ENCODE measurements around the gene ZFYVE28. TPM values are rescaled to one million over a fixed set of nuclear protein-coding genes. Genes with fewer than 3 reads are reported as not detected.
"Not testable (repeated sequence)": the region's sequence is repeated elsewhere in the genome, so short reads cannot be mapped to it uniquely, and the experiment has no call there.

Gene ZFYVE28
- total RNA-seq, 2 donors from 2014 or later = 13.8 to 25.6 TPM

DNA sequence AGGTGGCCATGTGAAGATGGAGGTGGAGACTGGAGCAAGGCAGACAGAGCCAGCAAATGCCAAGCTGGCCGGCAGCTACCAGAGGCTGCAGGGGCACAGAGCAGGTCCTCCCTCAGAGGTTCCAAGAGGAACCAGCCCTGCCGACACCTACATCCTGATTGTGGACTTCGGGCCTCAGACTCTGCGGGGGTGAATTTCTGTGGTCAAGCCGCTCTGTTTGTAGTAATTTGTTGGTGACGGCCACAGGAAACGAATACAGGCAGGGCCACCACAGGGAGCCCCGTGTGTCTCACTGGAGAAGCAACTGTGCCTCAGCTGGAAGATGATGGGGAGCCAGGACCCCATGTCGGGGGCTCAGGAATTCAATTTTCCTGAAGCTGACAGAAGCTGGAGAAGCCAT, 28.3 kb downstream of the ZFYVE28 start:
- DNase-seq (ENCODE audit: low spot score) (no peak), ATAC-seq (peak; percentile 34 to 63)
- H3K4me1 Mint-ChIP-seq (ENCODE audit: low read depth in 2 of 2) = peaks cover 56 to 58% of the 10 kb centered on the region in 2 donors
- no peaks in the 10 kb centered on the region for H3K9me3 Mint-ChIP-seq
- H3K27me3 Mint-ChIP-seq = no peaks in the 10 kb centered on the region
- H3K4me3 Mint-ChIP-seq = peak overlapping the region; percentile 25
- H3K27ac Mint-ChIP-seq = peak overlapping the region in 1 of 2 donors; percentile 56
- H3K36me3 Mint-ChIP-seq = no peaks in the 10 kb centered on the region

DNA sequence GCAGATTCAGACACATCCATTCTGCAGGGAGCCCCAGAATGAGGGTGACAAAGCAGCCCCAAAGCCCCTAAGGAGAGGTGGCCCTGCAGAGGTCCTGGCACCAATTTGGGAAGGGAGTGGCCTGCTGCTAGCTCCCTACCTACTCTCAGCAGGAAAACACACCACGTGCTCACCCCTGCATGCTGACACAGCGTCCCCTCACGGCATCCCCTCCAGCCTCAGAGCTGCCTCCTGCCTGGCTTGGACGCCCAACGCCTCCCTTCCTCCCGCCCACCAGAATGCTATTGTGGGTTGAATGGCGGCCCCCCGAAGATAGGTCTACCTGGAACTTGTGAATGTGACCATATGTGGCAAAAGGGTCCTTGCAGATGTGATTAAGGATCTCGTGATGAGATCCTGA, 28.8 kb downstream of the ZFYVE28 start:
- DNase-seq (ENCODE audit: low spot score) (no peak), ATAC-seq (no peak)
- peaks cover 53% of the 10 kb centered on the region in 2 donors for H3K4me1 Mint-ChIP-seq (ENCODE audit: low read depth in 2 of 2)
- no peaks in the 10 kb centered on the region for H3K27me3 Mint-ChIP-seq
- no peaks in the 10 kb centered on the region for H3K9me3 Mint-ChIP-seq
- peak overlapping the region in 1 of 2 donors; percentile 56 for H3K27ac Mint-ChIP-seq
- H3K4me3 Mint-ChIP-seq = no peak overlapping the region
- H3K36me3 Mint-ChIP-seq = no peaks in the 10 kb centered on the region

- no peaks in the 10 kb centered on the region for H3K36me3 Mint-ChIP-seq
- H3K4me1 Mint-ChIP-seq (ENCODE audit: low read depth in 2 of 2) = peaks cover 50% of the 10 kb centered on the region in 2 donors
- peak overlapping the region in 1 of 2 donors; percentile 60 for H3K27ac Mint-ChIP-seq
- ATAC-seq = no peak
- no peaks in the 10 kb centered on the region for H3K27me3 Mint-ChIP-seq
- H3K4me3 Mint-ChIP-seq = no peak overlapping the region
- no peaks in the 10 kb centered on the region for H3K9me3 Mint-ChIP-seq
- DNase-seq (ENCODE audit: low spot score) = no peak
Measured at GRCh38 chr4:2388429-2389182, 29.8 kb downstream of the ZFYVE28 start.

- no peak overlapping the region for H3K27ac Mint-ChIP-seq
Measured at GRCh38 chr4:2387829-2388228, 30.6 kb downstream of the ZFYVE28 start.

GRCh38 chr4:2387218-2387617, 31.2 kb downstream of the ZFYVE28 start:
- Mint-ChIP-seq H3K4me1 (ENCODE audit: low read depth in 2 of 2) (peaks cover 42 to 48% of the 10 kb centered on the region in 2 donors), H3K9me3 (no peaks in the 10 kb centered on the region), H3K27ac (no peak overlapping the region), H3K36me3 (no peaks in the 10 kb centered on the region), H3K4me3 (no peak overlapping the region), H3K27me3 (no peaks in the 10 kb centered on the region)
- ATAC-seq (no peak), DNase-seq (ENCODE audit: low spot score) (no peak)

More at GRCh38 chr4:2387829-2388228, 30.6 kb downstream of the ZFYVE28 start:
- Mint-ChIP-seq H3K4me1 (ENCODE audit: low read depth in 2 of 2) (peaks cover 47 to 49% of the 10 kb centered on the region in 2 donors), H3K9me3 (no peaks in the 10 kb centered on the region), H3K27me3 (no peaks in the 10 kb centered on the region), H3K36me3 (no peaks in the 10 kb centered on the region), H3K4me3 (no peak overlapping the region)
- ATAC-seq (no peak), DNase-seq (ENCODE audit: low spot score) (no peak)

GRCh38 chr4:2386717-2387116, 31.7 kb downstream of the ZFYVE28 start:
- ATAC-seq = no peak
- Mint-ChIP-seq H3K36me3 (no peaks in the 10 kb centered on the region), H3K4me1 (ENCODE audit: low read depth in 2 of 2) (peaks cover 39 to 46% of the 10 kb centered on the region in 2 donors), H3K27ac (no peak overlapping the region), H3K9me3 (no peaks in the 10 kb centered on the region), H3K27me3 (no peaks in the 10 kb centered on the region), H3K4me3 (no peak overlapping the region)
- DNase-seq (ENCODE audit: low spot score) = no peak

GRCh38 chr4:2385516-2385915, 32.9 kb downstream of the ZFYVE28 start:
- Mint-ChIP-seq H3K9me3 (no peaks in the 10 kb centered on the region), H3K36me3 (no peaks in the 10 kb centered on the region), H3K4me1 (ENCODE audit: low read depth in 2 of 2) (peaks cover 32 to 40% of the 10 kb centered on the region in 2 donors), H3K4me3 (no peak overlapping the region), H3K27me3 (no peaks in the 10 kb centered on the region), H3K27ac (no peak overlapping the region)
- no peak for DNase-seq (ENCODE audit: low spot score)
- no peak for ATAC-seq

- H3K27ac Mint-ChIP-seq = peak overlapping the region in 1 of 2 donors; percentile 7
- H3K27me3 Mint-ChIP-seq = no peaks in the 10 kb centered on the region
- H3K4me1 Mint-ChIP-seq (ENCODE audit: low read depth in 2 of 2) = peaks cover 23 to 34% of the 10 kb centered on the region in 2 donors
- no peak for ATAC-seq
- no peak overlapping the region for H3K4me3 Mint-ChIP-seq
- no peaks in the 10 kb centered on the region for H3K9me3 Mint-ChIP-seq
- DNase-seq (ENCODE audit: low spot score) = no peak
- H3K36me3 Mint-ChIP-seq = no peaks in the 10 kb centered on the region
Measured at GRCh38 chr4:2384245-2384644, 34.2 kb downstream of the ZFYVE28 start.

DNA sequence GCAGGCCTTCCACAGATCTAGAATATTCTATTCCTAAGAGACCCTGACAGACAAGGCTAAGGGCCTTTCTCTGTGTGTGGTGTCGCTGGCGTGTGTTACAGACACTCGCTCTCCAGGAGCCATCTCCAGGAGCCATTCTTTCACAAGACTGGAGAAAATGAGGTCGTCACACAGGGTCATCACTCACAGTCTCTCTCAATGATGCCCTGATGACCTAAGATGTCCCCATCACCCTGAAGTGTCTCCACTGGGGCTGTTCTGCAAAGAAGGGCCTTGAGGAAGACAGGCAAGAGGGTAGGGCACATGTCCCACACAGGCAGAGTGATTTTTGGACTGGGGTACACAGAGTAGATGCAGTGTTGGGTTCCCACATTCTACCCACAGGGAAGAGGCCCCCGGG, 34.7 kb downstream of the ZFYVE28 start:
- no peak for ATAC-seq
- Mint-ChIP-seq H3K27me3 (no peaks in the 10 kb centered on the region), H3K36me3 (no peaks in the 10 kb centered on the region), H3K27ac (peak overlapping the region in 1 of 2 donors; percentile 7), H3K9me3 (no peaks in the 10 kb centered on the region), H3K4me3 (no peak overlapping the region), H3K4me1 (ENCODE audit: low read depth in 2 of 2) (peaks cover 23 to 30% of the 10 kb centered on the region in 2 donors)
- DNase-seq (ENCODE audit: low spot score) = no peak

DNA sequence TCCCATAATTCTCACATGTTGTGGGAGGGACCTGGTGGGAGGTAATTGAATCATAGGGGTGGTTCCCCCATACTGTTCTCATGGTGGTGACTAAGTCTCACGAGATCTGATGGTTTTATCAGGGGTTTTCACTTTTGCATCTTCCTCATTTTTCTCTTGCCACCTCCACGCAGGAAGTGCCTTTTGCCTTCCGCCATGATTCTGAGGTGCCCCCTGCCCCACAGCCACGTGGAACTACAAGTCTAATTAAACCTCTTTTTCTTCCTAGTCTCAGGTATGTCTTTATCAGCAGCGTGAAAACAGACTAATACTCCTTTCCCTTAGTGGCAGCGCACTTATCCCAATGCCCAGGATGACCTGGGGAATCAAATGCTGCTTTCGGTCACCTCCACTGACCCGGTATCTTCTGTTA, 35.2 kb downstream of the ZFYVE28 start:
- H3K27me3 Mint-ChIP-seq; H3K4me3 Mint-ChIP-seq; H3K9me3 Mint-ChIP-seq; DNase-seq (ENCODE audit: low spot score); ATAC-seq; H3K36me3 Mint-ChIP-seq: not testable (repeated sequence)
- peaks cover 23 to 29% of the 10 kb centered on the region in 2 donors for H3K4me1 Mint-ChIP-seq (ENCODE audit: low read depth in 2 of 2)
- H3K27ac Mint-ChIP-seq = peak overlapping the region in 1 of 2 donors; percentile 7

DNA sequence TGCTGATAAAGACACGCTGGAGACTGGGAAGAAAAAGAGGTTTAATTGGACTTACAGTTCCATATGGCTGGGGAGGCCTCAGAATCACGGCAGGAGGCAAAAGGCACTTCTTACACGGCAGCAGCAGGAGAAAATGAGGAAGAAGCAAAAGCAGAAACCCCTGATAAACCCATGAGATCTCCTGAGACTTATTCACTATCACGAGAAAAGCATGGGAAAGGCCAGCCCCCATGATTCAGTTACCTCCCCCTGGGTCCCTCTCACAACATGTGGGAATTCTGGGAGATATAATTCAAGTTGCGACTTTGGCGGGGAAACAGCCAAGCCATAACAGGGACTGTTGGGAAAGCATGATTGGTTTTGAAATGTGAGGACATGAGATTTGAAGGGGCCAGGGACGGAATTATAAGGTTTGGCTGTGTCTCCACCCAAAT, 35.7 kb downstream of the ZFYVE28 start:
- H3K27ac Mint-ChIP-seq = peak overlapping the region in 1 of 2 donors; percentile 3
- H3K36me3 Mint-ChIP-seq, ATAC-seq: not testable (repeated sequence)

GRCh38 chr4:2380589-2380988, 37.9 kb downstream of the ZFYVE28 start:
- peaks cover 24 to 35% of the 10 kb centered on the region in 2 donors for H3K4me1 Mint-ChIP-seq (ENCODE audit: low read depth in 2 of 2)
- H3K27ac Mint-ChIP-seq; ATAC-seq; H3K36me3 Mint-ChIP-seq; H3K9me3 Mint-ChIP-seq; H3K27me3 Mint-ChIP-seq; H3K4me3 Mint-ChIP-seq; DNase-seq (ENCODE audit: low spot score): not testable (repeated sequence)

More for the DNA sequence above, 35.7 kb downstream of the ZFYVE28 start:
- not testable (repeated sequence) for DNase-seq (ENCODE audit: low spot score); H3K27me3 Mint-ChIP-seq; H3K9me3 Mint-ChIP-seq; H3K4me3 Mint-ChIP-seq
- peaks cover 18 to 29% of the 10 kb centered on the region in 2 donors for H3K4me1 Mint-ChIP-seq (ENCODE audit: low read depth in 2 of 2)

DNA sequence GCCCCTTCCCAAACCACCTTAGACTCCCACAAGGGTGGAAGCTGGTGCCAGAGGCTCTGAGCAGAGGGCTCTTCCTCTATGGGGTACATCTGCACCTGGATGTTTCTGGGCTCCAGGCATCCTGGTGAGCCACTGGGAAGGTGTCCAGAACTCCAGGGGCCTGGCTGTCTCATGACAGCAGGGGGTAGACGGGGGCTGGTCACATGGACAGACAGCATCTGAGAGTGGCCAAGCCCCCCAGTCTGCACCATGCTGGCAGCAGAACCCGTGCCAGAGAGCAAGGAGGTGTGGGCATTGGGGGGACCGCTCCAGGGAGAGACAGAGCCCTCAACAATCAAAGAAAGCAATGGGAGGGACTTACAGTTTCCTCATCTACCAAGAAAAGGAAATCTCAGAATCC, 39.5 kb downstream of the ZFYVE28 start:
- H3K27ac Mint-ChIP-seq = no peak overlapping the region
- H3K9me3 Mint-ChIP-seq = no peaks in the 10 kb centered on the region
- ATAC-seq (no peak), DNase-seq (ENCODE audit: low spot score) (no peak)
- H3K4me1 Mint-ChIP-seq (ENCODE audit: low read depth in 2 of 2) = peaks cover 19 to 32% of the 10 kb centered on the region in 2 donors
- no peaks in the 10 kb centered on the region for H3K27me3 Mint-ChIP-seq
- H3K36me3 Mint-ChIP-seq = no peaks in the 10 kb centered on the region
- H3K4me3 Mint-ChIP-seq = no peak overlapping the region

- Mint-ChIP-seq H3K4me3 (no peak overlapping the region), H3K27ac (no peak overlapping the region), H3K36me3 (no peaks in the 10 kb centered on the region), H3K9me3 (no peaks in the 10 kb centered on the region), H3K27me3 (no peaks in the 10 kb centered on the region), H3K4me1 (ENCODE audit: low read depth in 2 of 2) (peaks cover 14 to 27% of the 10 kb centered on the region in 2 donors)
- ATAC-seq (no peak), DNase-seq (ENCODE audit: low spot score) (no peak)
Measured at GRCh38 chr4:2378401-2378800, 40.0 kb downstream of the ZFYVE28 start.

All from natural killer cell treated with Interleukin-12 subunit alpha and Interleukin-12 subunit beta and Interleukin-15 and Interleukin-18, amount 100 ng/mL, for 72 hours (primary cell).